ENCODE results near the gene PRKAR1B. TPM values are rescaled to one million over a fixed set of nuclear protein-coding genes. Genes with fewer than 3 reads are reported as not detected.

Gene PRKAR1B
- total and polyA plus RNA-seq, 9 donors, result 14.3 to 49.0 (median 34.0) TPM

DNA sequence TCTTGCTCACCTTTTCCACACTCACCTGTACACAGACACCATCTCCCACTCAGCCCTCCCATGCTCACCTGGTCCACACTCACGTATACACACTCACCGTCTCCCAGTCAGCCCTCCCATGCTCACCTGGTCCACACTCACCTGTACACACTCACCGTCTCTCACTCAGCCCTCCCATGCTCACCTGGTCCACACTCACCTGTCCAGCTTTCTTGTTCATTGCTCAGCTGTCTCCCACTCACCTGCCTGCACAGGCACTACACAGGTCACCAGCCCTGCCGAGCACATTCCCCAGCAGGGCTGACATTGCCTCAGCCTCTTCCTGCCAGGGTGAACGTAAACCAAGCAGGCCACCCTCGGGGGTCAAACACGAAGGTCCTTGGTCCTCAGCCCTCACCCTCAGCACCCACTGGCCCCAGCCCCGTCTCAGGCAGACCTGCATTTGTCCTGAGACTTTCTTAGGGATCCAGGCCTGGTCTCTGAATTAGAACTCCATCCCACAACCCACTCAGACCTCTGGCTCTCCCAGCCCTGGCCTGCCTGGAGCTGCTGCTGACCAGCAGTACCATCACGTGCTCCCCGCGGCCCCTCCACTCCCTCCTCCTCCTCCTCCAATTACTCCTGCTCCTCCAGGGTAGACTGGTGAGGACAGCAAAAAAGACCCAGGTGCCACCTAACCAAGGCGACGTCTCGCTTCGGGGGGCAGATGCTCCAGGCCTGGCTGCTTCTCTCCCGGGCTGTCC, 13.4 kb downstream of the PRKAR1B start:
- intact Hi-C loops (cut with DNase I), result no loop called here
- DNase-seq, result peak in 3 of 5 donors; percentile 12 to 42 (median 25)
- TF ChIP-seq, protein P1, sequence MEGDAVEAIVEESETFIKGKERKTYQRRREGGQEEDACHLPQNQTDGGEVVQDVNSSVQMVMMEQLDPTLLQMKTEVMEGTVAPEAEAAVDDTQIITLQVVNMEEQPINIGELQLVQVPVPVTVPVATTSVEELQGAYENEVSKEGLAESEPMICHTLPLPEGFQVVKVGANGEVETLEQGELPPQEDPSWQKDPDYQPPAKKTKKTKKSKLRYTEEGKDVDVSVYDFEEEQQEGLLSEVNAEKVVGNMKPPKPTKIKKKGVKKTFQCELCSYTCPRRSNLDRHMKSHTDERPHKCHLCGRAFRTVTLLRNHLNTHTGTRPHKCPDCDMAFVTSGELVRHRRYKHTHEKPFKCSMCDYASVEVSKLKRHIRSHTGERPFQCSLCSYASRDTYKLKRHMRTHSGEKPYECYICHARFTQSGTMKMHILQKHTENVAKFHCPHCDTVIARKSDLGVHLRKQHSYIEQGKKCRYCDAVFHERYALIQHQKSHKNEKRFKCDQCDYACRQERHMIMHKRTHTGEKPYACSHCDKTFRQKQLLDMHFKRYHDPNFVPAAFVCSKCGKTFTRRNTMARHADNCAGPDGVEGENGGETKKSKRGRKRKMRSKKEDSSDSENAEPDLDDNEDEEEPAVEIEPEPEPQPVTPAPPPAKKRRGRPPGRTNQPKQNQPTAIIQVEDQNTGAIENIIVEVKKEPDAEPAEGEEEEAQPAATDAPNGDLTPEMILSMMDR (IDR thresholded peaks at IDR 0.05), result no peak
- TF ChIP-seq EP300 (IDR thresholded peaks at IDR 0.05) (no peak), POLR2A (IDR thresholded peaks at IDR 0.05) (no peak)

DNA sequence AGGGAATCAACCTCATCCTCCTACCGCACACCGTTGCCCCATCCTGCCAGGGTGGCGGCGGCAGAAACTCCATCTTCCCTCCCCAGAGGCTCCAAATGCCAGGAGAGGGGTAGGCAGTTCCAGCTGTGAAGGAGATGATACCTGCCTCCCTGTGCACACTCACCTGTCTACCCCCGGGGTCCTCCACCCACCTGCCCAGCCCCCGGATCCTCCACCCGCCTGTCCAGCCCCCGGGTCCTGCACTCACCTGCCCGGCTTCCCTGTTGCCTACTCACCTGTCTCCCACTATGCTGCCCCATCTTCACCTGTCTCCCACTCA, 14.0 kb downstream of the PRKAR1B start:
- H3K4me1 ChIP-seq (ENCODE audit: insufficient read depth), result peaks cover 5% of the 10 kb centered on the region
- H3K4me3 ChIP-seq, result no peak overlapping the region
- no peaks in the 10 kb centered on the region for H3K9me3 ChIP-seq
- peak in 3 of 5 donors; percentile 13 to 35 (median 27) for DNase-seq
- TF ChIP-seq POLR2A (IDR thresholded peaks at IDR 0.05) (no peak), EP300 (IDR thresholded peaks at IDR 0.05) (no peak)
- TF ChIP-seq, protein P1 (IDR thresholded peaks at IDR 0.05), result no peak
- H3K27me3 ChIP-seq, result no peaks in the 10 kb centered on the region
- H3K36me3 ChIP-seq, result no peaks in the 10 kb centered on the region
- intact Hi-C loops (cut with DNase I), result no loop called here
- H3K27ac ChIP-seq, result no peak overlapping the region
- 88 to 93% (median 89%) methylated on average over 9 of the region's 9 CpGs for WGBS, 3 donors

More for the DNA sequence above, 13.4 kb downstream of the PRKAR1B start:
- H3K27ac ChIP-seq, result no peak overlapping the region
- H3K4me1 ChIP-seq (ENCODE audit: insufficient read depth), result peaks cover 5% of the 10 kb centered on the region
- no peaks in the 10 kb centered on the region for H3K27me3 ChIP-seq
- H3K36me3 ChIP-seq, result no peaks in the 10 kb centered on the region
- 89 to 91% (median 90%) methylated on average over 16 of the region's 16 CpGs for WGBS, 3 donors
- H3K4me3 ChIP-seq, result no peak overlapping the region
- H3K9me3 ChIP-seq, result no peaks in the 10 kb centered on the region

DNA sequence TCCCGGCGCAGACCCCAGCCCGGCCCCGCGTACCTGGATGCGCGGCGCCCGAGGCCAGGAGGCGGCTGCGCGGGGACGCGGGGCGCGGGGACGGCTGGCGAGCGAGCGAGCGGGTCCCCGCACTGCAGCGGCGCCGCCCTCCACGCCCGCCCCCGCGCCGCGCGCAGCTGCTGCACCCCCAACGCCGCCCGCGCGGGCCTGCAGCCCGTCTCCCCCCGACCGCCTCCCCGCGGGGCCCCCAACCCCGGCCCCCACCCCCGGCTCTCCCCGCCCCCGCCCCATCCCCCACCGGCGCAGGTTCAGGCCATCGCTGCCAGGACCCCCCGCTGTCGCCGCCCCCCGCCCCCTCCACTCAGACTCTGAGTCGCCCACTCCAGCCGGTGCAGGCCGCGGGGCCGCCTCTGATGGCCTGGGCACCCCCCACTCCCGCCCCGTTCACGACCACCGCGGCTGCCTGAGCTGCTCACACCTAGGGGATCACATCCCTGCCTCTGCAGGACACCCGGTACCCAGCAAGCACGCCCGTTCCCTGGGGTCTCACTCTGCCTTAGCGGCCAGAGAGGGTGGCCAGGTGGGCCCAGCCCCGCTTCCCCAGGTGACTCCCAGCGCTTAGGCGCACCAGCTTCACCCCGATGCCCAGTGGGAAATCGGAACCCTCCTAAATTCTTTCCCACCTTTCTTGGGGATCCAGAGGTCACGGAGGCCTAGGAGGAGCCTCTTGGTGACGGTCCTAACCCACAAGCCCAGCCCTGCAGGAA, 14.5 kb downstream of the PRKAR1B start:
- intact Hi-C loops (cut with DNase I), result no loop called here
- Histone ChIP-seq H3K4me3 (peak overlapping the region; percentile 52), H3K27ac (peak overlapping the region in 1 of 2 donors; percentile 75), H3K36me3 (no peaks in the 10 kb centered on the region), H3K27me3 (no peaks in the 10 kb centered on the region), H3K4me1 (ENCODE audit: insufficient read depth) (peaks cover 5% of the 10 kb centered on the region), H3K9me3 (no peaks in the 10 kb centered on the region)
- peak in 4 of 5 donors; percentile 22 to 60 (median 39) for DNase-seq
- TF ChIP-seq, protein P1 (IDR thresholded peaks at IDR 0.05), result no peak
- TF ChIP-seq EP300 (IDR thresholded peaks at IDR 0.05), result no peak
- no peak for TF ChIP-seq POLR2A (IDR thresholded peaks at IDR 0.05)
- 13 to 70% (median 47%) methylated on average over 12 to 73 of the region's 74 CpGs for WGBS, 3 donors

DNA sequence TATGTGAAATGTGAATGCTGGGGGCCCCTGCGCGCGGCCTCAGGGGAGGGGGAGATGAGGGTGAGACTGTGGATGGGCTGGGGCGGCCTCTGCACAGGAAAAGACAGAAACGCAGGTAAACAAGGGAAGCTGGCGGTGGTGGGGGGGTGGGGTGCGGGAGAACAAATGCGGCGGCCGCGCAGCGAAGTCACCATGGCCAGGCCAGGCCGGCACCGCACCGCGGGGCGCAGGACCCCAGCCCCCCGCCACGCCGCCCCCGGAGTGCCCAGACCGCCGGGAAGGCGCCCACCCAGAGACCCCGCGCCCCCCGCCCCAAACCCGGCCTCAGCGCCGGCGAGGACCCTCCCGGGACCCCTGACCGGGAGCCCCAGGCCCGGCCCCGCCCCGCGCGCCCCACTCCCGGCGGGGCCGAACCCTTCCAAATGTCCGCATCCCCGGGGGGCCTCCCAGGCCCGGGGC, 15.1 kb downstream of the PRKAR1B start:
- no peaks in the 10 kb centered on the region for H3K36me3 ChIP-seq
- no peaks in the 10 kb centered on the region for H3K9me3 ChIP-seq
- peaks cover 5% of the 10 kb centered on the region for H3K4me1 ChIP-seq (ENCODE audit: insufficient read depth)
- peak overlapping the region; percentile 52 for H3K4me3 ChIP-seq
- peak in 2 of 5 donors; percentile 11 to 47 for DNase-seq
- 0 to 1% (median 1%) methylated on average over 18 to 44 of the region's 44 CpGs for WGBS, 3 donors
- TF ChIP-seq, protein P1 (IDR thresholded peaks at IDR 0.05), result no peak
- TF ChIP-seq POLR2A (IDR thresholded peaks at IDR 0.05) (no peak), EP300 (IDR thresholded peaks at IDR 0.05) (no peak)
- intact Hi-C loops (cut with DNase I), result no loop called here
- H3K27me3 ChIP-seq, result no peaks in the 10 kb centered on the region
- H3K27ac ChIP-seq, result peak overlapping the region in 1 of 2 donors; percentile 75
